Esophagus squamous epithelium (tissue), 5 donors: ENCODE data around the gene ZNF556. TPM values are rescaled to one million over a fixed set of nuclear protein-coding genes. Genes with fewer than 3 reads are reported as not detected.
A peak's percentile ranks its signal among the peaks of the same experiment; 100 is the strongest.
"Not testable (repeated sequence)": the region's sequence is repeated elsewhere in the genome, so short reads cannot be mapped to it uniquely, and the experiment has no call there.

Source experiments
- DNase-seq: peaks from one replicate; lab custom pipeline; 2025; lab: John Stamatoyannopoulos, UW
- H3K27ac ChIP-seq, 4 donors: fragments of 200-600 bp; sonication (generic); one replicate each; pipeline ENCODE4 v1.5.1; 2016 to 2019; ENCODE audit warnings: mild to moderate bottlenecking in 1 of 4
- H3K27me3 ChIP-seq, 4 donors: fragments of 200-600 bp; sonication (generic); 1 replicate in 3 of 4; 2 replicates in 1 of 4; pipeline versions ENCODE4 v1.5.1 to v1.6.0; 2017 to 2021; ENCODE audit warnings: antibody characterized with exemption in 1 of 4
- H3K36me3 ChIP-seq, 3 donors: fragments of 200-600 bp; sonication (generic); one replicate each; pipeline ENCODE4 v1.5.1; 2016 to 2019
- H3K4me1 ChIP-seq, 3 donors: fragments of 200-600 bp; sonication (generic); one replicate each; pipeline ENCODE4 v1.5.1; 2017 to 2019
- H3K4me3 ChIP-seq, 4 donors: fragments of 200-600 bp; sonication (generic); 1 replicate in 3 of 4; 2 replicates in 1 of 4; pipeline ENCODE4 v1.5.1; 2016 to 2019; ENCODE audit warnings: mild to moderate bottlenecking in 2 of 4, moderate library complexity in 1 of 4
- H3K9me3 ChIP-seq, 3 donors: fragments of 200-600 bp; sonication (generic); one replicate each; pipeline ENCODE4 v1.5.1; 2016 to 2019
- CTCF ChIP-seq, 6 experiments: fragments of 450-650 bp in 4 of 6; fragments of 200-600 bp in 2 of 6; sonication (generic) in 2 of 6; IDR thresholded peaks; one replicate each; pipeline ENCODE4 v1.5.1; 2016 to 2019; ENCODE audit warnings: antibody characterized with exemption in 6 of 6, mild to moderate bottlenecking in 4 of 6, moderate library complexity in 4 of 6
- POLR2A ChIP-seq, 4 donors: fragments of 450-650 bp; IDR thresholded peaks; one replicate each; pipeline ENCODE4 v1.6.1; 2017; ENCODE audit warnings: antibody characterized with exemption in 4 of 4, mild to moderate bottlenecking in 4 of 4, moderate library complexity in 3 of 4
- WGBS, 2 donors: methylation state at CpG; one replicate each; pipeline ENCODE4 v1.1.5; 2018; 5-methylcytosine and 5-hydroxymethylcytosine counted together
- intact Hi-C: fragments of 100-400 bp; cut with DNase I; formaldehyde crosslinking; loops from one replicate; pipeline ENCODE4 v1.15.0; 2022
- total RNA-seq, 4 donors: library from RNA; depleted of rRNA; stranded (reverse); fragments of >200 nt; gene quantifications; one replicate each; pipeline ENCODE4 v1.1.0, GENCODE V29; 2016
- donor health status: DM: yes; HTN: yes; CAD: no.

ZNF556 gene
- total RNA-seq, 4 donors from 2014 or later = 0.79 to 5.8 (median 2.5) TPM

- intact Hi-C loops = no loop called here
- TF ChIP-seq POLR2A (IDR thresholded peaks at IDR 0.05) = no peak
- peak in 1 of 6 experiments; percentile 28 for TF ChIP-seq CTCF (IDR thresholded peaks at IDR 0.05)
- H3K9me3 ChIP-seq = no peaks in the 10 kb centered on the region
- DNase-seq = no peak
- peak overlapping the region in 2 of 4 donors; percentile 62 to 66 for H3K27ac ChIP-seq
- peaks cover 0 to 11% (median 0%) of the 10 kb centered on the region in 3 donors for H3K4me1 ChIP-seq
- H3K27me3 ChIP-seq = no peaks in the 10 kb centered on the region
- peak overlapping the region in 3 of 4 donors; percentile 27 to 35 (median 31) for H3K4me3 ChIP-seq
- no peaks in the 10 kb centered on the region for H3K36me3 ChIP-seq
- 80 to 100% methylated on average over 3 to 23 of the region's 37 CpGs for WGBS, 2 donors
These were observed 21.6 kb downstream of the ZNF556 start for GRCh38 chr19:2888731-2889224.

- 64 to 75% methylated on average over 8 of the region's 8 CpGs for WGBS, 2 donors
- not testable (repeated sequence) for H3K4me3 ChIP-seq, H3K36me3 ChIP-seq, H3K27me3 ChIP-seq, H3K27ac ChIP-seq, H3K9me3 ChIP-seq, DNase-seq
- intact Hi-C loops = loop anchor here (10.0 kb wide), 1 partner anchor 54 kb away; the partner anchor contains the start of gene ZNF77
- H3K4me1 ChIP-seq = peaks cover 0 to 11% (median 0%) of the 10 kb centered on the region in 3 donors
These were observed 23.4 kb downstream of the ZNF556 start for GRCh38 chr19:2890531-2890930.

- TF ChIP-seq CTCF (IDR thresholded peaks at IDR 0.05) (no peak), POLR2A (IDR thresholded peaks at IDR 0.05) (no peak)
- Histone ChIP-seq H3K4me3 (no peak overlapping the region), H3K36me3 (no peaks in the 10 kb centered on the region), H3K4me1 (peaks cover 0 to 6% (median 0%) of the 10 kb centered on the region in 3 donors), H3K27me3 (no peaks in the 10 kb centered on the region), H3K9me3 (peaks cover 0 to 13% (median 7%) of the 10 kb centered on the region in 3 donors), H3K27ac (no peak overlapping the region)
- DNase-seq = no peak
- intact Hi-C loops = loop anchor here (10.0 kb wide), 1 partner anchor 48 kb away; the partner anchor contains the start of gene ZNF77
- 76 to 77% methylated on average over 8 of the region's 8 CpGs for WGBS, 2 donors
These were observed 29.6 kb downstream of the ZNF556 start for GRCh38 chr19:2896694-2897093.

GRCh38 chr19:2900296-2901252 is 33.4 kb downstream of the ZNF556 start, which contains the start of gene ZNF57:
ZNF57 (plus strand) TSS chr19:2900928; CDS start chr19:2901046, 118 bp downstream.
- Histone ChIP-seq H3K9me3 (peaks cover 0 to 13% (median 7%) of the 10 kb centered on the region in 3 donors), H3K4me1 (peaks cover 0 to 30% (median 12%) of the 10 kb centered on the region in 3 donors), H3K27me3 (no peaks in the 10 kb centered on the region), H3K27ac (peak within 1 kb of the TSS; percentile 87 to 94 (median 92)), H3K4me3 (peak within 1 kb of the TSS; percentile 67 to 93 (median 76)), H3K36me3 (peaks cover 0 to 9% (median 0%) of the 10 kb centered on the region in 3 donors)
- WGBS, 2 donors = 0 to 2% methylated on average over 15 to 27 of the region's 100 CpGs
- peak; percentile 96 for DNase-seq
- intact Hi-C loops = no loop called here
- TF ChIP-seq POLR2A (IDR thresholded peaks at IDR 0.05) (peak in 2 of 4 donors; percentile 68 to 76), CTCF (IDR thresholded peaks at IDR 0.05) (no peak)

GRCh38 chr19:2902590-2903218 is 35.6 kb downstream of the ZNF556 start:
- 55 to 58% methylated on average over 4 to 6 of the region's 13 CpGs for WGBS, 2 donors
- peak overlapping the region; percentile 67 to 93 (median 76) for H3K4me3 ChIP-seq
- TF ChIP-seq POLR2A (IDR thresholded peaks at IDR 0.05) (no peak), CTCF (IDR thresholded peaks at IDR 0.05) (no peak)
- H3K9me3 ChIP-seq = no peaks in the 10 kb centered on the region
- H3K36me3 ChIP-seq = peaks cover 0 to 16% (median 0%) of the 10 kb centered on the region in 3 donors
- DNase-seq = no peak
- H3K4me1 ChIP-seq = peaks cover 5 to 47% (median 12%) of the 10 kb centered on the region in 3 donors
- H3K27me3 ChIP-seq = no peaks in the 10 kb centered on the region
- H3K27ac ChIP-seq = peak overlapping the region in 3 of 4 donors; percentile 87 to 93 (median 91)
- intact Hi-C loops = no loop called here

GRCh38 chr19:2903326-2903725 is 36.2 kb downstream of the ZNF556 start:
- H3K9me3 ChIP-seq, H3K27me3 ChIP-seq, H3K4me3 ChIP-seq, intact Hi-C loops, DNase-seq: not testable (repeated sequence)
- Histone ChIP-seq H3K36me3 (peaks cover 0 to 16% (median 0%) of the 10 kb centered on the region in 3 donors), H3K4me1 (peaks cover 5 to 53% (median 12%) of the 10 kb centered on the region in 3 donors), H3K27ac (peak overlapping the region in 3 of 4 donors; percentile 71 to 93 (median 91))
- WGBS, 2 donors = 81 to 94% methylated on average over 13 of the region's 13 CpGs
